Femur (tissue), 1 donor: ENCODE measurements around the gene OVCA2.

Experiments
- DNase-seq: peaks from one replicate; pipeline ENCODE4 v3.0.0-alpha.2; 2017

The OVCA2 gene

DNA sequence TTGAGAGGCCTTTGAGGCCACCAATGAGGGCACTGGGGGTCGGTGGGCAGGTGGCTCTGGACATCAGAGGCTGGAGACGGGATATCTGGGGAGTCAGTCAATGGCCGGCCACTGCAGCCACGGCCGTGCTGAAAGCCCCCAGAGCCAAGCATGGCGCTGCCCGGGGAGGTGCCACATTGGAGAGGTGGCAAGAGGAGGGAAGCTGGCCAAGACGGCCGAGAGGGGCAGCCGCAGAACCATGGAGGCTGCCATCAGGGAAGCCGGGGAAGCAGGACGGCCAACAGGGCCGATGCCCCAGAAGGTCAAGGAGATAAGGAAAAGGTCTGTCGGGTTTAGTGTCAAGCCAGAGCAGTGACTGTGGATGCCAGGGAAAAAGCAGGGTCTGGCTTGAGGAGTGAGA is 26.5 kb upstream of the OVCA2 start:
- DNase-seq, result no peak

DNA sequence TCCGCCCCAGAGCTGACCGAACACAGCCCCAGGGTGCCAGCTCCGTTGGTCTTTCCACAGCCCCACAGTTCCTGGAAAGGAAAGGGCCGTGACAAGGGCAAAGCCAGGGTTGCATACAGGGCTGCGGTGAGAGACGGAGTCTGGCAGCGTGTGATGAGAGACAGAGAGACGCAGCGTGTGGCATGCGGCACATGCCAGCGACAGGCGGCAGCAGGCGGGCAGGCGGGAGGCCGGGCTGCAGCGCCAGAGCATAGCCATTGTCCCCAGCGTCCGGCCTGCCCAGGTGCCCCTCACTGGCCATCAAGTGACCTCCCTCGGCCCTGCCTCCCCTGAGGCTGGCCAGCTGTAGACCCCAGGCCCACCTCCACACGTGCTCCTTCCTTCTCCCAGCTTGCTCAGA is 25.3 kb upstream of the OVCA2 start:
- no peak for DNase-seq

GRCh38 chr17:2017274-2017941 is 24.4 kb upstream of the OVCA2 start:
- no peak for DNase-seq

GRCh38 chr17:2018716-2019510 is 22.9 kb upstream of the OVCA2 start:
- no peak for DNase-seq

DNA sequence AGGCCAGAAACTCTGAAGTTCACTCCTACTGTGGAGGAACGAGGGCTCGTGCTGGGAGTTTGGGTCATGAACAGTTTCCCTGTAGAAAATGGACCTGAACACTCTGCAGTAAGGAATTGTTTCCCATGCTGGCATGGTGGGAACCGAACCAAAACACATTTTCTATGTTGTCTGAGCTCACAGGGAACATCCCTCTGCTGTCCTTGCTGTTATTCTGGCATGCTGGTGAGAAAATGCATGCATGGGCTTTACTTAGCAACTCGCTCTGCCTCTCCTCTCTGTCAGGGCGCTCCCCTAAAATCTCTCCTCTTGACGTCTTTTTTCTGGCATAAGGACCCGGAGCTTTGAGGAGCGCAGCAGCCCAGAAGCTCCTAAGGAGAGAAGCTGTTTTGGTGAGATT is 22.1 kb upstream of the OVCA2 start:
- no peak for DNase-seq

- DNase-seq, result no peak
Measured at GRCh38 chr17:2020721-2021120, 21.1 kb upstream of the OVCA2 start.

GRCh38 chr17:2022647-2023240 is 19.1 kb upstream of the OVCA2 start:
- DNase-seq, result no peak

GRCh38 chr17:2023256-2023655 is 18.6 kb upstream of the OVCA2 start:
- no peak for DNase-seq

- peak; percentile 73 for DNase-seq
Measured at GRCh38 chr17:2023692-2024571, 17.9 kb upstream of the OVCA2 start.

DNA sequence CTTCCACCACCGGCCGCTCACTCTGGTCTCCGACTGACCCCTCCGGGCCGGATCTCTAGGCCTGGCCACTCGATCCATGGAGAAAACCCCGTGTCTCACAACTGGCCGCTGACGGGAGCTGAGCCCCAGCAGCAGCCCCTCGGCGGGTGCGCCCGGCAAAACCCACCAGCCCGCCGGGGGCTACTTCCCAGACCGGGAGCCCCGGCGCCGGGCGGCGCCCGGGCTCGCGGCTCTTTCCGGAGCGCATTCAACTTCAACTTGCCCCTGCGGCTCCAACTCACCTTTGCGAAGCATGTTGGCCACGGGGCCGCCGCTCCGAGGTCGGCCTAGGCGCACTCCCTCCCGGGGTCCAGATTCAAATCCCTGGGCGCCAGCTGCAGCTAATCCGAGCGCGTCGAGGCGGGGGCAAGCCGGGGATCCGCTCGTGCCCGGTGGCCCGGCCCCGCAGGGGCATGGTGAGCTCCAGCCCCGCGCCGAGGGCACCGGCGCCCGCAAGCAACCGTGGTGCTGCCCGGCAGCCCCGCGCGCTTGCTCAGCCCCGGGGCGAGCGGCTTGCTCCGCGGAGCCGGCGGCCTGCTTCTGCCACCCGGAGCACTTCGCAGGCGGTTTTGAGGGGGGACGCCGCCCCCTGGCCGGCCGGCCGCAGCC is 17.1 kb upstream of the OVCA2 start:
- DNase-seq, result no peak

DNA sequence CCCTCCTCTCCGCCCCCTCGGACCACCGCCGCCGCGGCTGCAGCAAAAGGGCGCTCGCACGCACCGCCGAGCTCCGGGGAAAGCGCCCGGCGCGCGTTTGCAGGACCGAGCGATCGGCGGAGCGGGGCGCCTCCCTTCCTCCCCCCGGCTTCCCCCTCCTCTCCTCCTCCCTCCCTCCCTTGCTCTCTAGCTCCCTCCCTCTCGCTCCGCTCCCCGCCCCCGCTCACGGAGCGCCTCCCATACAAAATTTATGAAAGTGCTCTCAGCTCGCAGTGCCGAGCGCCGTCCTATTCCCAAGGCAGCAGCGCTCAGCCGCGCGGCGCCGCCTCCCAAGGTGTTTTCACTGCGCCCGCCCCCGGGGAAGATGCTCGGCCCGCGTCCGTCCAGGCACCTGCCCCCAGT is 16.6 kb upstream of the OVCA2 start, which contains the start of gene RTN4RL1:
RTN4RL1 (minus strand) TSS at position 115 of the 402 bp plus-strand sequence. CDS start 469 bp downstream, outside the sequence.
- DNase-seq, result peak; percentile 68

- DNase-seq, result peak; percentile 75
Measured at GRCh38 chr17:2025622-2026309, 16.1 kb upstream of the OVCA2 start.

DNA sequence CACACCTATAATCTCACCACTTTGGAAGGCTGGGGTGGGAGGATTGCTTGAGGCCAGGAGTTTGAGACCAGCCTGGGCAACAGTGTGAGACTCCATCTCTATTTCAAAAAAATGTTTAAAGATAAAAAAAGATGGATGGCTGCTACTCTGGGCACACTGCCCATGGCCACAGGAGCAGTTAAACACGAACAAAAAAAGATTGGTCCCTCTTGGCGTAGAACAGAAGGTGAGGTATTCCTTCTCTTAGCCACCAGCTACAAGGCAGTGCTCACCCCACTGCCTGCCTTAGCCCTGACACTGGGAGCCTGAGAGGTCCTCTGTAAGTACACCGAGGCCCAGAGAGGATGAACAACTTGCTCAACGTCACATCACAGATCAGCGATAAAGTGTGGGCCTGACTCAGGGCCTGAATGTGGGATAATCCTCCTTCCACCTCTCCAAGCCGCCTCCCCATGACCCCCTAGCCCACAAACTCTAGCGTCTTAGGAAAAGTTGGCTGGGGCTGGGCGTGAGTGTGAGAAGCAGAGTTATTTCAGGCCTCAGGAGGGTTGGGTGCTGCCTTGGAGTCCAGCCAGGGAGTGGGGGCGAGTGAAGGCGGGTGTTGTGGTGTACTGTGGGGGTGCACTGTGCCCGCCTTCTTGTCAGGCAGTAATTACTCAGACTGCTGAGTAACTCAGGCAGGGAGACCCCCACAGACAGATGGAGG is 14.1 kb upstream of the OVCA2 start:
- DNase-seq, result no peak

DNA sequence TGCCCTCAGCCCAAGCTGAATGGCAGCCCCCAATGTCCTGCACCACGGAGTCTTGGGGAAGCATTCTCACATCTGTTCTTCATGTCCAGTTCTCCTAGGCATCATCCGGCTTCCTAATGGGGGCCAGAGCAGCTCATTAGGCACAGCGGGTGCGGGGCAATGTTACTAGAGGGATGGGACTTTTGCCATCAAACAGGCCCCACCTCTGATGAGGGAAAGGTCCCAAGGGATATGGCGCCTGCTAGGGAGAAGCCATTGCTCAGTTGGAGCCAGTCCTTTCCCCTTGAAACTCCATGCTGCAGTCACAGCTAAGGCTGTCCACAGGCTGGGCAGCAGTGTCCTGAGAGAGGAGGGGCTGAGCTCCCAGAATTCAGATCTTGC is 13.6 kb upstream of the OVCA2 start:
- DNase-seq, result no peak

DNA sequence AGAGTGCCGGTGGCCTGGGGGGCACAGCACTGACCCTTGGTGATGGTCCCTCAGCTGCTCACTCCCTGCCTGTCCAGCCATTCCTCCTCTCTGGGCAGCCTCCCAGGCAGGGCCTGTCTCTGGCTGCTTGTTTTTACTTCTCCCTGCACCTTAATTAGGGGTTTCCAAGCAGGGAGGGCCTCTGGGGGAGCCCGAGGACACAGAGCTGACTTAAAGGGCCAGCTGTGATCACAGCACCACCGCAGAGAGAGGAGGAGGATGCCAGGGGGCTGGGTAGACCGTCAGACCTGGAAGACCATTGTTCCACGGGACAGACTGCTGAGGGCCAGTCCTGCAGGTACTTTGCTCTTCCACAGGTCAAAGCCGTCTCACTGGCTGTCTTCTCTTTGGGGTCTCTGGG is 13.1 kb upstream of the OVCA2 start:
- DNase-seq, result peak; percentile 51

GRCh38 chr17:2029911-2030778 is 11.7 kb upstream of the OVCA2 start, which contains the start of gene DPH1:
TSS of gene DPH1 (plus strand) at chr17:2030153. CDS start at chr17:2030170, 17 bp downstream.
- DNase-seq, result peak; percentile 93

- DNase-seq, result peak; percentile 73
Measured at GRCh38 chr17:2030779-2031163, 11.1 kb upstream of the OVCA2 start.

DNA sequence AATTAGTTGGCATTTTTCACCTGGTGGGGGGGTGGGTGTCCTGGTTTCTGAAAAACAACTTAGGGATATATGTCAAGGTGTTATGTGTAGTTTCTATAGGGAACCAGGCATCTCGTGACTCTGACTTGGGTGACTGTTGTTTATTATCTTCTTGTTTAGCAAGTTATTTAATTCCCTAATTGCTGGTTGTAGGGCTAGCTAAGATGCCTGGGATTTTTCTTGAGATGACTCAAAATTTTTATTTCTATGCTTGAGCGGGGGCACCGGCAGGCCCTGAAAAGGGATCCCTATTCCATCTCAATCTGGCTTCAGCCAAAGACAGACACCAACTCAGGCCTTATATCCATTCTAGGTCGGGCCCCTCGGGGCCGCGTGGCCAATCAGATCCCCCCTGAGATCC is 8.7 kb upstream of the OVCA2 start:
- DNase-seq, result no peak

DNA sequence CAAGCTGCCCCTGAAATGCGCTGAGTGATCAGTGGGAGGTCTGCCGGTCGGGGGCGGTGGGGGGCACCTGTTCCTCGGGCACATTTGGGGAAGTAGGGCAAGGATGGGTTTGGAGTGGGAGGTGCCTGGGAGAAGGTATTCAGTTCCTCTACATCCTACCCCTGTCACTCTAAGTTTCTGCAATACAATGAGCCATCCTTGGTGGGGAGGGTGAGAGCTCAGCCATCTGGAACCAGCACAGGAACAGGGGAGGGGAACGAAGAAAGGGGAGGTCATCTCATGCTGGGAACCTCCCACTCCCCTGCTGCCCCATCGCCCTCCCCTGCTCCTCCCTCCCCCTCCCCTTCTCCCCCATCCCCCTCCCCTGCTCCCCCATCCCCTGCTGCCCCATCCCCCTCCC is 7.7 kb upstream of the OVCA2 start:
- no peak for DNase-seq
